WTC11 (cell line): ENCODE measurements around the gene STUM. TPM values are rescaled to one million over a fixed set of nuclear protein-coding genes. Genes with fewer than 3 reads are reported as not detected.

Experiments
- ATAC-seq: fragments of 200-7000 bp; cut with Tn5 transposase; 2 replicates; pipeline ENCODE4 v1.10.0; 2021; ENCODE audit warnings: mild to moderate bottlenecking, moderate library complexity
- CTCF ChIA-PET: fragments of 300-600 bp; sonication (Branson Sonifier 250); formaldehyde crosslinking; loops from one replicate; lab custom pipeline; 2021; ENCODE audit warnings: antibody characterized with exemption; lab: Charles Lee
- POLR2A ChIA-PET: fragments of 350-600 bp; sonication (Branson Sonifier 250); formaldehyde crosslinking; loops from one replicate; lab custom pipeline; 2021; ENCODE audit warnings: antibody characterized with exemption; lab: Charles Lee
- DNase-seq: peaks from one replicate; pipeline ENCODE4 v3.0.0; 2021; ENCODE audit warnings: low spot score
- H3K27ac Mint-ChIP-seq: 2 replicates; pipeline ENCODE4 v1.8.0; 2021; ENCODE audit warnings: mixed read lengths
- H3K27me3 Mint-ChIP-seq: 2 replicates; pipeline ENCODE4 v1.8.0; 2021; ENCODE audit warnings: low read depth, mild to moderate bottlenecking, moderate library complexity, mixed read lengths
- H3K36me3 Mint-ChIP-seq: 2 replicates; pipeline ENCODE4 v1.8.0; 2021; ENCODE audit warnings: mixed read lengths
- H3K4me1 Mint-ChIP-seq: 2 replicates; pipeline ENCODE4 v1.8.0; 2022; ENCODE audit warnings: mixed read lengths
- H3K4me3 Mint-ChIP-seq: 2 replicates; pipeline ENCODE4 v1.8.0; 2021; ENCODE audit warnings: mild to moderate bottlenecking, moderate library complexity, mixed read lengths
- H3K9me3 Mint-ChIP-seq: 2 replicates; pipeline ENCODE4 v1.8.0; 2021; ENCODE audit warnings: mixed read lengths
- GRHL2 ChIP-seq: fragments of 250-450 bp; sonication (Bioruptor Pico); IDR thresholded peaks from 2 replicates; pipeline ENCODE4 v1.8.0; 2022; ENCODE audit warnings: mild to moderate bottlenecking, moderate library complexity; ENCODE audit not compliant: insufficient replicate concordance, severe bottlenecking
- HMGXB4 ChIP-seq: sonication (generic); formaldehyde crosslinking; IDR thresholded peaks from 2 replicates; pipeline ENCODE4 v1.8.1; 2023; ENCODE audit warnings: mild to moderate bottlenecking, moderate library complexity, missing genetic modification reagents
- NFATC4 ChIP-seq: fragments of 250-450 bp; sonication (Bioruptor Pico); IDR thresholded peaks from 2 replicates; pipeline ENCODE4 v1.9.0; 2021; ENCODE audit warnings: mild to moderate bottlenecking
- NR1H2 ChIP-seq: sonication (generic); formaldehyde crosslinking; IDR thresholded peaks from 2 replicates; pipeline ENCODE4 v1.9.0; 2021; ENCODE audit warnings: mild to moderate bottlenecking, moderate library complexity, missing genetic modification reagents
- PRRX2 ChIP-seq: fragments of 250-450 bp; sonication (Bioruptor Pico); IDR thresholded peaks from 2 replicates; pipeline ENCODE4 v1.8.0; 2021; ENCODE audit warnings: mild to moderate bottlenecking
- SMAD4 ChIP-seq: sonication (generic); formaldehyde crosslinking; IDR thresholded peaks from 2 replicates; pipeline ENCODE4 v1.8.0; 2022; ENCODE audit warnings: mild to moderate bottlenecking, missing genetic modification reagents
- TCF7 ChIP-seq: sonication (generic); formaldehyde crosslinking; IDR thresholded peaks from 2 replicates; pipeline ENCODE4 v1.8.0; 2022; ENCODE audit warnings: mild to moderate bottlenecking, low read depth, missing genetic modification reagents, moderate library complexity
- TEAD1 ChIP-seq: sonication (generic); formaldehyde crosslinking; IDR thresholded peaks from 2 replicates; pipeline ENCODE4 v1.8.0; 2022; ENCODE audit warnings: mild to moderate bottlenecking, missing genetic modification reagents
- ZNF121 ChIP-seq: sonication (generic); formaldehyde crosslinking; IDR thresholded peaks from 2 replicates; pipeline ENCODE4 v1.8.0; 2023; ENCODE audit warnings: missing genetic modification reagents
- ZNF219 ChIP-seq: sonication (generic); formaldehyde crosslinking; IDR thresholded peaks from 2 replicates; pipeline ENCODE4 v1.8.0; 2023; ENCODE audit warnings: missing genetic modification reagents, mild to moderate bottlenecking, borderline replicate concordance
- ZNF232 ChIP-seq: sonication (generic); formaldehyde crosslinking; IDR thresholded peaks from 2 replicates; pipeline ENCODE4 v1.8.0; 2022; ENCODE audit warnings: mild to moderate bottlenecking, missing genetic modification reagents
- ZNF423 ChIP-seq: fragments of 250-450 bp; sonication (Bioruptor Pico); IDR thresholded peaks from 2 replicates; pipeline ENCODE4 v2.1.2; 2022; ENCODE audit warnings: mild to moderate bottlenecking, moderate library complexity
- ZNF532 ChIP-seq: fragments of 250-450 bp; sonication (Bioruptor Pico); IDR thresholded peaks from 2 replicates; pipeline ENCODE4 v1.9.0; 2021; ENCODE audit warnings: mild to moderate bottlenecking, borderline replicate concordance
- total RNA-seq: library from RNA; stranded (reverse); gene quantifications from 3 replicates; pipeline ENCODE4 v1.2.3, GENCODE V29; 2021
- TF ChIP-seq, protein P1 (sequence below): sonication (generic); formaldehyde crosslinking; IDR thresholded peaks from 2 replicates; pipeline ENCODE4 v1.8.1; 2023; ENCODE audit warnings: mild to moderate bottlenecking, missing genetic modification reagents
- TF ChIP-seq, protein P2 (sequence below): sonication (generic); formaldehyde crosslinking; IDR thresholded peaks from 2 replicates; pipeline ENCODE4 v1.8.1; 2023; ENCODE audit warnings: mild to moderate bottlenecking, missing genetic modification reagents, moderate library complexity
- TF ChIP-seq, protein P3 (sequence below): sonication (generic); formaldehyde crosslinking; IDR thresholded peaks from 2 replicates; pipeline ENCODE4 v1.8.1; 2023; ENCODE audit warnings: mild to moderate bottlenecking, missing genetic modification reagents
- TF ChIP-seq, protein P4 (sequence below): sonication (generic); formaldehyde crosslinking; IDR thresholded peaks from 2 replicates; pipeline ENCODE4 v1.8.0; 2023; ENCODE audit warnings: missing genetic modification reagents

The STUM gene
- total RNA-seq, 1 experiment from 2014 or later, result 2.5 TPM

- TF ChIP-seq TCF7, result no peak
- TF ChIP-seq, protein P1, sequence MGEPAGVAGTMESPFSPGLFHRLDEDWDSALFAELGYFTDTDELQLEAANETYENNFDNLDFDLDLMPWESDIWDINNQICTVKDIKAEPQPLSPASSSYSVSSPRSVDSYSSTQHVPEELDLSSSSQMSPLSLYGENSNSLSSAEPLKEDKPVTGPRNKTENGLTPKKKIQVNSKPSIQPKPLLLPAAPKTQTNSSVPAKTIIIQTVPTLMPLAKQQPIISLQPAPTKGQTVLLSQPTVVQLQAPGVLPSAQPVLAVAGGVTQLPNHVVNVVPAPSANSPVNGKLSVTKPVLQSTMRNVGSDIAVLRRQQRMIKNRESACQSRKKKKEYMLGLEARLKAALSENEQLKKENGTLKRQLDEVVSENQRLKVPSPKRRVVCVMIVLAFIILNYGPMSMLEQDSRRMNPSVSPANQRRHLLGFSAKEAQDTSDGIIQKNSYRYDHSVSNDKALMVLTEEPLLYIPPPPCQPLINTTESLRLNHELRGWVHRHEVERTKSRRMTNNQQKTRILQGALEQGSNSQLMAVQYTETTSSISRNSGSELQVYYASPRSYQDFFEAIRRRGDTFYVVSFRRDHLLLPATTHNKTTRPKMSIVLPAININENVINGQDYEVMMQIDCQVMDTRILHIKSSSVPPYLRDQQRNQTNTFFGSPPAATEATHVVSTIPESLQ, result no peak
These were observed 25.5 kb downstream of the STUM start (continued) for GRCh38 chr1:226574044-226574443.

DNA sequence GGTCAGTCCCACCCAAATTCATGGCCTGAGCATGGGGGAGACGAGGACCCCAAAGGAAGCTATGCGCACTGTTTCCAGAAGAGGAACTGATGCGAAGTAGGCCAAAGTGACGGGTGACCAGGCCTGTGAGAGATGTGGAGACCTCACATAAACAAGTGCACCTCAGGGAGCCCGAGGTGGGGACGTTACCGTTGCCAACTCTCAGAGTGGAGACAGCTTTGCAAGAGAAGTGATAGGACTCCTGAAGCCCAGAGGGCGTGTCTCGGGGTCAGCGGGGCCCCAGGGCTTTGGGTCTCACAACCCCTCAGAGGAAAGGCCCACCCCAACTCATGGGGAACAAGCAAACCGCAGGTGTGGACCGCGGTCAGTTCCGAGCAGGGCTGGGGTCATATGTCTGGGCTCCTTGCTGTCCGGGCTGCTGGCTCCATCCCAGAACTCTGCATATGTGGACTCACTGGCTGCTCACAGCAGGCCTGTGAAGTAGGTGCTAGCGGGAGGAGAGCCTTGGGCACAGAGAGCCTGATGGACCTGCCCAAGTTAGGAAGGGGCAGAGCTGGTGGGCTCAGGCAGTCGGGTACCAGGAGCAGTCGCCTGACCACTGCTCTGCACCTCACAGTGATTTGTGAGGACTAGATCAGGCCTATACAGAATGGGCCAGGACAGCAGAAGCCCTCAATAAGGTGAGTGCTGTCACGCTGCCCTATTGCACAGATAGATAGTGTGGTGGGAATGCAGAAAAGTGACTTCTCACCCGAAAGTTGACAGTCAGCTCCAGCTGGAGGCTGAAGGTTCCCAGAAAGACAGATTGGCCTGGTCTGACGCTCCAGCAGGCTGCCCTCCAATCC, 26.2 kb downstream of the STUM start:
- no peak overlapping the region for H3K27ac Mint-ChIP-seq

More for the DNA sequence above, 26.2 kb downstream of the STUM start:
- ATAC-seq, result no peak
- TF ChIP-seq ZNF219, result no peak
- no peak for TF ChIP-seq NR1H2 (CRISPR knock-in tag)
- TF ChIP-seq SMAD4 (CRISPR knock-in tag), result no peak
- TF ChIP-seq ZNF423 (CRISPR knock-in tag), result no peak
- TF ChIP-seq GRHL2, result no peak
- TF ChIP-seq, protein P1, result no peak
- TF ChIP-seq ZNF232, result no peak
- no peak for TF ChIP-seq ZNF121 (CRISPR knock-in tag)
- TF ChIP-seq HMGXB4 (CRISPR knock-in tag), result no peak
- no peak for TF ChIP-seq TEAD1 (CRISPR knock-in tag)
- TF ChIP-seq, protein P2, sequence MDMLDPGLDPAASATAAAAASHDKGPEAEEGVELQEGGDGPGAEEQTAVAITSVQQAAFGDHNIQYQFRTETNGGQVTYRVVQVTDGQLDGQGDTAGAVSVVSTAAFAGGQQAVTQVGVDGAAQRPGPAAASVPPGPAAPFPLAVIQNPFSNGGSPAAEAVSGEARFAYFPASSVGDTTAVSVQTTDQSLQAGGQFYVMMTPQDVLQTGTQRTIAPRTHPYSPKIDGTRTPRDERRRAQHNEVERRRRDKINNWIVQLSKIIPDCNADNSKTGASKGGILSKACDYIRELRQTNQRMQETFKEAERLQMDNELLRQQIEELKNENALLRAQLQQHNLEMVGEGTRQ (CRISPR knock-in tag), result no peak
- TF ChIP-seq ZNF532, result no peak
- TF ChIP-seq NFATC4, result no peak
- TF ChIP-seq PRRX2 (CRISPR knock-in tag), result no peak
- TF ChIP-seq, protein P3, sequence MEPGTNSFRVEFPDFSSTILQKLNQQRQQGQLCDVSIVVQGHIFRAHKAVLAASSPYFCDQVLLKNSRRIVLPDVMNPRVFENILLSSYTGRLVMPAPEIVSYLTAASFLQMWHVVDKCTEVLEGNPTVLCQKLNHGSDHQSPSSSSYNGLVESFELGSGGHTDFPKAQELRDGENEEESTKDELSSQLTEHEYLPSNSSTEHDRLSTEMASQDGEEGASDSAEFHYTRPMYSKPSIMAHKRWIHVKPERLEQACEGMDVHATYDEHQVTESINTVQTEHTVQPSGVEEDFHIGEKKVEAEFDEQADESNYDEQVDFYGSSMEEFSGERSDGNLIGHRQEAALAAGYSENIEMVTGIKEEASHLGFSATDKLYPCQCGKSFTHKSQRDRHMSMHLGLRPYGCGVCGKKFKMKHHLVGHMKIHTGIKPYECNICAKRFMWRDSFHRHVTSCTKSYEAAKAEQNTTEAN, result no peak
- TF ChIP-seq, protein P4, sequence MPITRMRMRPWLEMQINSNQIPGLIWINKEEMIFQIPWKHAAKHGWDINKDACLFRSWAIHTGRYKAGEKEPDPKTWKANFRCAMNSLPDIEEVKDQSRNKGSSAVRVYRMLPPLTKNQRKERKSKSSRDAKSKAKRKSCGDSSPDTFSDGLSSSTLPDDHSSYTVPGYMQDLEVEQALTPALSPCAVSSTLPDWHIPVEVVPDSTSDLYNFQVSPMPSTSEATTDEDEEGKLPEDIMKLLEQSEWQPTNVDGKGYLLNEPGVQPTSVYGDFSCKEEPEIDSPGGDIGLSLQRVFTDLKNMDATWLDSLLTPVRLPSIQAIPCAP, result no peak
- Mint-ChIP-seq H3K4me3 (no peak overlapping the region), H3K27me3 (no peaks in the 10 kb centered on the region), H3K9me3 (no peaks in the 10 kb centered on the region), H3K36me3 (no peaks in the 10 kb centered on the region), H3K4me1 (peaks cover 10% of the 10 kb centered on the region)
- CTCF ChIA-PET, result interaction anchor here (1.3 kb wide), 1 partner anchor 51 kb away, joined by 3 read pairs; no protein-coding TSS in a partner anchor
- POLR2A ChIA-PET, result no interaction called here
- DNase-seq, result no peak
